SK-N-SH (cell line): ENCODE data around the gene NEMP2. TPM values are rescaled to one million over a fixed set of nuclear protein-coding genes. Genes with fewer than 3 reads are reported as not detected.

ENCODE experiments used
- CTCF ChIA-PET: fragments of 300-600, 350-600 bp; formaldehyde crosslinking; extraction: SDS; loops from one replicate; lab custom pipeline; 2021; lab: Yijun Ruan, JAX
- POLR2A ChIA-PET: fragments of 350-600 bp; sonication (Branson Sonifier 250); formaldehyde crosslinking; extraction: SDS; loops from one replicate; lab custom pipeline; 2020; ENCODE audit warnings: antibody characterized with exemption, inconsistent platforms; lab: Yijun Ruan, JAX
- DNase-seq: peaks from one replicate; pipeline ENCODE4 v3.0.0; 2012
- H2AFZ ChIP-seq: fragments of 200-600 bp; sonication (generic); 2 replicates; pipeline ENCODE4 v1.8.1; 2016; ENCODE audit warnings: antibody characterized with exemption, mild to moderate bottlenecking, low read depth
- H3F3A ChIP-seq: fragments of 200-600 bp; sonication (generic); replicated peaks from 2 replicates; pipeline ENCODE3; 2016; ENCODE audit warnings: antibody characterized with exemption, mild to moderate bottlenecking; ENCODE audit not compliant: insufficient read depth
- H3K27ac ChIP-seq, 2 experiments: fragments of 200-500 bp in 1 of 2; fragments of 200-600 bp in 1 of 2; sonication (Bioruptor generic) in 1 of 2; sonication (generic), shearing (Covaris generic) in 1 of 2; 2 replicates each; pipeline versions ENCODE4 v1.5.1 to v1.6.1; 2014 to 2016; ENCODE audit warnings: low read depth in 2 of 2, inconsistent platforms in 1 of 2, low read length in 1 of 2, mild to moderate bottlenecking in 1 of 2, mixed read lengths in 1 of 2
- H3K27me3 ChIP-seq: fragments of 200-600 bp; sonication (generic), shearing (Covaris generic); 2 replicates; pipeline ENCODE4 v1.6.1; 2016; ENCODE audit warnings: mixed run types; ENCODE audit not compliant: insufficient read depth
- H3K36me3 ChIP-seq, 2 experiments: fragments of 200-500 bp in 1 of 2; fragments of 200-600 bp in 1 of 2; sonication (Bioruptor generic) in 1 of 2; sonication (generic) in 1 of 2; replicated peaks in 1 of 2; 2 replicates each; pipeline versions ENCODE3 to v1.5.1; 2014 to 2016; ENCODE audit warnings: low read length in 1 of 2, mild to moderate bottlenecking in 1 of 2; ENCODE audit not compliant: insufficient read depth in 2 of 2, control insufficient read depth in 1 of 2
- H3K4me1 ChIP-seq, 2 experiments: fragments of 200-500 bp in 1 of 2; fragments of 200-600 bp in 1 of 2; sonication (Bioruptor generic) in 1 of 2; sonication (generic), shearing (Covaris generic) in 1 of 2; 2 replicates each; pipeline versions ENCODE4 v1.5.1 to v1.6.1; 2014 to 2016; ENCODE audit warnings: low read depth in 1 of 2, low read length in 1 of 2, mixed run types in 1 of 2; ENCODE audit not compliant: insufficient read depth in 2 of 2, control insufficient read depth in 1 of 2
- H3K4me2 ChIP-seq: fragments of 200-600 bp; sonication (generic), shearing (Covaris generic); 2 replicates; pipeline ENCODE4 v1.6.1; 2017; ENCODE audit warnings: mixed run types
- H3K4me3 ChIP-seq, 2 experiments: fragments of 200-500 bp in 1 of 2; fragments of 200-600 bp in 1 of 2; sonication (Bioruptor generic) in 1 of 2; sonication (generic), shearing (Covaris generic) in 1 of 2; 2 replicates each; pipeline versions ENCODE4 v1.5.1 to v1.8.1; 2014 to 2016; ENCODE audit warnings: low read depth in 2 of 2, inconsistent platforms in 1 of 2, low read length in 1 of 2, mild to moderate bottlenecking in 1 of 2, mixed read lengths in 1 of 2, moderate library complexity in 1 of 2
- H3K79me2 ChIP-seq: fragments of 200-600 bp; sonication (generic); 2 replicates; pipeline ENCODE4 v1.8.1; 2017; ENCODE audit warnings: mild to moderate bottlenecking; ENCODE audit not compliant: insufficient read depth
- H3K9ac ChIP-seq: fragments of 200-600 bp; sonication (generic); 2 replicates; pipeline ENCODE4 v1.6.1; 2017; ENCODE audit warnings: mixed run types
- H3K9me2 ChIP-seq: fragments of 200-600 bp; sonication (generic); 2 replicates; pipeline ENCODE4 v1.6.1; 2017; ENCODE audit warnings: mixed run types
- H3K9me3 ChIP-seq: fragments of 200-600 bp; sonication (generic); 2 replicates; pipeline ENCODE4 v1.6.1; 2017; ENCODE audit warnings: mixed run types, mild to moderate bottlenecking, moderate library complexity
- H4K20me1 ChIP-seq: fragments of 200-600 bp; sonication (generic); 2 replicates; pipeline ENCODE4 v1.6.1; 2017; ENCODE audit warnings: mild to moderate bottlenecking, mixed run types; ENCODE audit not compliant: insufficient read depth
- EZH2phosphoT487 ChIP-seq: fragments of 200-600 bp; sonication (generic); IDR thresholded peaks from 2 replicates; pipeline ENCODE4 v1.6.1; 2017; ENCODE audit warnings: low read depth, mixed run types, mild to moderate bottlenecking, antibody characterized with exemption, moderate library complexity, borderline replicate concordance
- FOXJ3 ChIP-seq: sonication (generic); formaldehyde crosslinking; IDR thresholded peaks from 2 replicates; pipeline ENCODE4 v1.5.1; 2020; ENCODE audit warnings: mild to moderate bottlenecking, missing genetic modification reagents
- FOXM1 ChIP-seq: IDR thresholded peaks from 2 replicates; pipeline ENCODE4 v1.4.0; 2012; ENCODE audit warnings: low read depth, mild to moderate bottlenecking
- JUND ChIP-seq: IDR thresholded peaks from 2 replicates; pipeline ENCODE4 v1.4.0; 2012
- MXI1 ChIP-seq: IDR thresholded peaks from 2 replicates; pipeline ENCODE4 v1.6.1; 2012; ENCODE audit warnings: mild to moderate bottlenecking, low read depth, low read length, improper control_type of control experiment
- NFIC ChIP-seq: IDR thresholded peaks from 2 replicates; pipeline ENCODE4 v1.4.0; 2012; ENCODE audit warnings: borderline replicate concordance
- NRF1 ChIP-seq: IDR thresholded peaks from 2 replicates; pipeline ENCODE4 v1.6.1; 2012; ENCODE audit warnings: low read depth, mild to moderate bottlenecking, low read length
- POLR2AphosphoS5 ChIP-seq: IDR thresholded peaks from 2 replicates; pipeline ENCODE4 v1.6.1; 2012; ENCODE audit warnings: low read depth, low read length
- RAD21 ChIP-seq: IDR thresholded peaks from 2 replicates; pipeline ENCODE4 v1.6.1; 2012; ENCODE audit warnings: mild to moderate bottlenecking, low read length
- RCOR1 ChIP-seq: fragments of 150-350 bp; IDR thresholded peaks from 2 replicates; pipeline ENCODE4 v1.6.1; 2017; ENCODE audit warnings: antibody characterized with exemption, low read length
- RXRA ChIP-seq: IDR thresholded peaks from 2 replicates; pipeline ENCODE4 v1.4.0; 2012; ENCODE audit warnings: low read depth, mild to moderate bottlenecking, borderline replicate concordance
- SMC3 ChIP-seq: IDR thresholded peaks from 2 replicates; pipeline ENCODE4 v1.6.1; 2012; ENCODE audit warnings: low read depth, low read length, improper control_type of control experiment
- TEAD4 ChIP-seq: IDR thresholded peaks from 2 replicates; pipeline ENCODE4 v1.4.0; 2012; ENCODE audit warnings: mild to moderate bottlenecking, borderline replicate concordance; ENCODE audit not compliant: insufficient read depth
- WGBS: methylation state at CpG from one replicate; pipeline ENCODE4 v1.1.6; 2017; ENCODE audit warnings: low lambda C conversion rate; 5-methylcytosine and 5-hydroxymethylcytosine counted together
- polyA plus RNA-seq, 3 experiments: library from polyadenylated mRNA; depleted of rRNA; stranded (reverse); fragments of >200 nt; gene quantifications; 2 replicates each; pipeline ENCODE4 v1.2.3, GENCODE V29; 2012
- TF ChIP-seq, protein P1 (sequence below): IDR thresholded peaks from 2 replicates; pipeline ENCODE4 v1.4.0; 2012; ENCODE audit warnings: low read depth
- TF ChIP-seq, protein P2 (sequence below): IDR thresholded peaks from 2 replicates; pipeline ENCODE4 v1.4.0; 2012; ENCODE audit warnings: low read depth, borderline replicate concordance
- TF ChIP-seq, protein P3 (sequence below): fragments of 200-600 bp; sonication (generic); IDR thresholded peaks from 2 replicates; pipeline ENCODE4 v1.6.1; 2017; ENCODE audit warnings: antibody characterized with exemption, mild to moderate bottlenecking, moderate library complexity
- TF ChIP-seq, protein P4 (sequence below): fragments of 150-350 bp; IDR thresholded peaks from 2 replicates; pipeline ENCODE4 v1.6.1; 2017; ENCODE audit warnings: antibody characterized with exemption, low read length, low read depth, borderline replicate concordance

NEMP2 gene
- polyA plus RNA-seq, 1 of the 3 experiments (the other 2 are of a cell fraction), result 2.0 TPM

DNA sequence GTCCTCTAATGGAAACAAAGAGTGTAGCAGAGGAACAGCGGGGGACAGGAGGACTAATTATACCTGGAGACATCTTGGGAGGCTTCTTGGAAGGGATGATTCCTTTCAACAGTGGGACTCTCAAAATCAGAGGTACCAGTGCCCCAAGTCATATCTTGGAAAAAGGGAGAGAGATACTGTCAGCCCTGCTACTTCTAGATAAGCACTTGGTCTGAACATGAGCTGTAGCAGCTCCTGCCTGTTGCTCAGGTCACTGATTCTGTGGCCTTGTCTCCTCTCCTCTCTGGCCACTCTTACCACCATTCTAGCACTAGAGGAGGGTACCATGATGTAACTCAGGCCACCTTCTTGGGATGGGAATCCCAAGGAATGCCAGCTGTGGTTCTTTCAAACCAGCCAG lies 71.9 kb downstream of the NEMP2 start:
- Histone ChIP-seq H3K9ac (no peak overlapping the region), H3K9me2 (no peaks in the 10 kb centered on the region), H3K4me3 (no peak overlapping the region), H2AFZ (no peak overlapping the region), H3K4me2 (no peak overlapping the region), H3K79me2 (no peaks in the 10 kb centered on the region), H3K27me3 (no peaks in the 10 kb centered on the region), H3K9me3 (no peaks in the 10 kb centered on the region), H3F3A (no peaks in the 10 kb centered on the region), H4K20me1 (no peaks in the 10 kb centered on the region)
- POLR2A ChIA-PET, result no interaction called here
- CTCF ChIA-PET, result interaction anchor here (1.1 kb wide), 1 partner anchor 46 kb away, joined by 4 read pairs; no protein-coding TSS in a partner anchor
- DNase-seq, result no peak
- 87% methylated on average over 1 of the region's 1 CpG for WGBS
- TF ChIP-seq FOXJ3 (CRISPR knock-in tag) (no peak), SMC3 (no peak), NFIC (no peak), FOXM1 (no peak), NRF1 (no peak), RXRA (no peak), JUND (no peak), TEAD4 (no peak), RAD21 (no peak), MXI1 (no peak), EZH2phosphoT487 (no peak), POLR2AphosphoS5 (no peak), RCOR1 (no peak)
- TF ChIP-seq, protein P1, sequence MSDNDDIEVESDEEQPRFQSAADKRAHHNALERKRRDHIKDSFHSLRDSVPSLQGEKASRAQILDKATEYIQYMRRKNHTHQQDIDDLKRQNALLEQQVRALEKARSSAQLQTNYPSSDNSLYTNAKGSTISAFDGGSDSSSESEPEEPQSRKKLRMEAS, result no peak
- TF ChIP-seq, protein P2, sequence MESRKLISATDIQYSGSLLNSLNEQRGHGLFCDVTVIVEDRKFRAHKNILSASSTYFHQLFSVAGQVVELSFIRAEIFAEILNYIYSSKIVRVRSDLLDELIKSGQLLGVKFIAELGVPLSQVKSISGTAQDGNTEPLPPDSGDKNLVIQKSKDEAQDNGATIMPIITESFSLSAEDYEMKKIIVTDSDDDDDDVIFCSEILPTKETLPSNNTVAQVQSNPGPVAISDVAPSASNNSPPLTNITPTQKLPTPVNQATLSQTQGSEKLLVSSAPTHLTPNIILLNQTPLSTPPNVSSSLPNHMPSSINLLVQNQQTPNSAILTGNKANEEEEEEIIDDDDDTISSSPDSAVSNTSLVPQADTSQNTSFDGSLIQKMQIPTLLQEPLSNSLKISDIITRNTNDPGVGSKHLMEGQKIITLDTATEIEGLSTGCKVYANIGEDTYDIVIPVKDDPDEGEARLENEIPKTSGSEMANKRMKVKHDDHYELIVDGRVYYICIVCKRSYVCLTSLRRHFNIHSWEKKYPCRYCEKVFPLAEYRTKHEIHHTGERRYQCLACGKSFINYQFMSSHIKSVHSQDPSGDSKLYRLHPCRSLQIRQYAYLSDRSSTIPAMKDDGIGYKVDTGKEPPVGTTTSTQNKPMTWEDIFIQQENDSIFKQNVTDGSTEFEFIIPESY, result no peak
- TF ChIP-seq, protein P3, sequence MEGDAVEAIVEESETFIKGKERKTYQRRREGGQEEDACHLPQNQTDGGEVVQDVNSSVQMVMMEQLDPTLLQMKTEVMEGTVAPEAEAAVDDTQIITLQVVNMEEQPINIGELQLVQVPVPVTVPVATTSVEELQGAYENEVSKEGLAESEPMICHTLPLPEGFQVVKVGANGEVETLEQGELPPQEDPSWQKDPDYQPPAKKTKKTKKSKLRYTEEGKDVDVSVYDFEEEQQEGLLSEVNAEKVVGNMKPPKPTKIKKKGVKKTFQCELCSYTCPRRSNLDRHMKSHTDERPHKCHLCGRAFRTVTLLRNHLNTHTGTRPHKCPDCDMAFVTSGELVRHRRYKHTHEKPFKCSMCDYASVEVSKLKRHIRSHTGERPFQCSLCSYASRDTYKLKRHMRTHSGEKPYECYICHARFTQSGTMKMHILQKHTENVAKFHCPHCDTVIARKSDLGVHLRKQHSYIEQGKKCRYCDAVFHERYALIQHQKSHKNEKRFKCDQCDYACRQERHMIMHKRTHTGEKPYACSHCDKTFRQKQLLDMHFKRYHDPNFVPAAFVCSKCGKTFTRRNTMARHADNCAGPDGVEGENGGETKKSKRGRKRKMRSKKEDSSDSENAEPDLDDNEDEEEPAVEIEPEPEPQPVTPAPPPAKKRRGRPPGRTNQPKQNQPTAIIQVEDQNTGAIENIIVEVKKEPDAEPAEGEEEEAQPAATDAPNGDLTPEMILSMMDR, result no peak
- TF ChIP-seq, protein P4, sequence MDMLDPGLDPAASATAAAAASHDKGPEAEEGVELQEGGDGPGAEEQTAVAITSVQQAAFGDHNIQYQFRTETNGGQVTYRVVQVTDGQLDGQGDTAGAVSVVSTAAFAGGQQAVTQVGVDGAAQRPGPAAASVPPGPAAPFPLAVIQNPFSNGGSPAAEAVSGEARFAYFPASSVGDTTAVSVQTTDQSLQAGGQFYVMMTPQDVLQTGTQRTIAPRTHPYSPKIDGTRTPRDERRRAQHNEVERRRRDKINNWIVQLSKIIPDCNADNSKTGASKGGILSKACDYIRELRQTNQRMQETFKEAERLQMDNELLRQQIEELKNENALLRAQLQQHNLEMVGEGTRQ, result no peak
- TF ChIP-seq, all 33 proteins: peak for 0
- no peak overlapping the region for H3K27ac ChIP-seq
- H3K4me1 ChIP-seq, result peaks cover 18 to 19% of the 10 kb centered on the region in 2 experiments
- no peaks in the 10 kb centered on the region for H3K36me3 ChIP-seq
